Vagina (tissue), 2 donors: Measurements from ENCODE around the gene RAC3.

Experiments used
- POLR2A ChIP-seq, 2 donors: fragments of 450-650 bp; IDR thresholded peaks; one replicate each; pipeline ENCODE4 v1.6.1; 2017; ENCODE audit warnings: antibody characterized with exemption in 2 of 2, mild to moderate bottlenecking in 2 of 2, moderate library complexity in 2 of 2
- TF ChIP-seq, protein P1 (sequence below), 3 experiments: fragments of 450-650 bp in 2 of 3; fragments of 200-600 bp in 1 of 3; sonication (generic) in 1 of 3; IDR thresholded peaks; one replicate each; pipeline ENCODE4 v1.5.1; 2017 to 2019; ENCODE audit warnings: antibody characterized with exemption in 3 of 3, mild to moderate bottlenecking in 2 of 3, moderate library complexity in 2 of 3

DNA sequence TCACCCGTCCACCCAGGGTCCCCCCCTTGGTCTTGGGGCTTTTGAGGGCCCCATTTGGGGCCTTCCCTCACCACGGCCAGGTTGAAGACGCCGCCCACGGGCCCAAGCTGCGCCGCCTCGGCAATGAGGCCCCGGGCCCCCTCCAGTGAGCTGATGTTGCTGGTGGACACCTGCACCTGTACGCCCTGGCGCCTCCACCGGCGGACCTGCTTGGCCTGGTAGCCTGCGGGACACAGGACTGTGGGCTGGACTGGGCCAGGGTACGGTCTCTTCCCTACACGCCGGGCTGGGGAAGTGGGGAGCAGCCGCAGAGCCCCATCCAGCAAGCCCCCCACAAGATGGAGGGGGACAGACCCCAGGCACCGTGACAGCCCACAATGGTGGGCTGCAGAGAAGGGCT is 51.0 kb downstream of the RAC3 start:
- TF ChIP-seq, protein P1, sequence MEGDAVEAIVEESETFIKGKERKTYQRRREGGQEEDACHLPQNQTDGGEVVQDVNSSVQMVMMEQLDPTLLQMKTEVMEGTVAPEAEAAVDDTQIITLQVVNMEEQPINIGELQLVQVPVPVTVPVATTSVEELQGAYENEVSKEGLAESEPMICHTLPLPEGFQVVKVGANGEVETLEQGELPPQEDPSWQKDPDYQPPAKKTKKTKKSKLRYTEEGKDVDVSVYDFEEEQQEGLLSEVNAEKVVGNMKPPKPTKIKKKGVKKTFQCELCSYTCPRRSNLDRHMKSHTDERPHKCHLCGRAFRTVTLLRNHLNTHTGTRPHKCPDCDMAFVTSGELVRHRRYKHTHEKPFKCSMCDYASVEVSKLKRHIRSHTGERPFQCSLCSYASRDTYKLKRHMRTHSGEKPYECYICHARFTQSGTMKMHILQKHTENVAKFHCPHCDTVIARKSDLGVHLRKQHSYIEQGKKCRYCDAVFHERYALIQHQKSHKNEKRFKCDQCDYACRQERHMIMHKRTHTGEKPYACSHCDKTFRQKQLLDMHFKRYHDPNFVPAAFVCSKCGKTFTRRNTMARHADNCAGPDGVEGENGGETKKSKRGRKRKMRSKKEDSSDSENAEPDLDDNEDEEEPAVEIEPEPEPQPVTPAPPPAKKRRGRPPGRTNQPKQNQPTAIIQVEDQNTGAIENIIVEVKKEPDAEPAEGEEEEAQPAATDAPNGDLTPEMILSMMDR (IDR thresholded peaks at IDR 0.05), result no peak
- TF ChIP-seq POLR2A (IDR thresholded peaks at IDR 0.05), result no peak
